NB4 (cell line): Measurements from ENCODE around the gene SYNGR3.

ENCODE experiments used
- DNase-seq: peaks from one replicate; pipeline ENCODE4 v3.0.0; 2010; ENCODE audit warnings: low read depth
- H3K4me3 ChIP-seq: one replicate; pipeline ENCODE4 v1.5.1; 2011; ENCODE audit warnings: mild to moderate bottlenecking, low read depth, low read length, moderate library complexity
- MYC ChIP-seq: IDR thresholded peaks from 2 replicates; pipeline ENCODE4 v1.6.1; 2011; ENCODE audit warnings: low read depth, low read length
- POLR2A ChIP-seq: IDR thresholded peaks from 2 replicates; pipeline ENCODE4 v1.6.1; 2011; ENCODE audit warnings: mild to moderate bottlenecking; ENCODE audit not compliant: insufficient read length; ENCODE audit errors: extremely low read depth
- TF ChIP-seq, protein P1 (sequence below): IDR thresholded peaks from one replicate; pipeline ENCODE4 v1.5.1; 2012; ENCODE audit warnings: low read depth, low read length
- TF ChIP-seq, protein P2 (sequence below): IDR thresholded peaks from 2 replicates; pipeline ENCODE4 v1.6.1; 2011; ENCODE audit warnings: low read depth, low read length

Gene SYNGR3

DNA sequence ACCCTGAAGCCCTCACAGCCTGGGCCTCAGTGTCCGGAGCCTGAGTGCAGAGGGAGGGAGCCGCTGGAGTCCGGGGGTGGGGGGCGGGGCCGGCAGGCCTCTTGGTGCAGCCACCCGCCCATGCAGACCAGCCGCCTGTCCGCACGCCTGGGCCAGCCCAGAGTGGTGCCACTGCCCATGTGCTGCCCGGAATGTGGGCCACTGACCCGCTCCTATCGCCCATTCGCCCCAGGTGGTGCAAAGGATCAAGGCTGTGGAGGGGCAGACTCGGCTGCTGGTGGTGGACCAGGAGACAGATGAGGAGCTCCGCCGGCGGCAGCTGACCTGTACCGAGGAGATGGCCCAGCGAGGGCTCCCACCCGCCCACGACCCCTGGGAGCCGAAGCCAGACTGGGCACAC lies 39.6 kb downstream of the SYNGR3 start:
- H3K4me3 ChIP-seq, result no peak overlapping the region
- TF ChIP-seq POLR2A, result no peak
- TF ChIP-seq, protein P1, sequence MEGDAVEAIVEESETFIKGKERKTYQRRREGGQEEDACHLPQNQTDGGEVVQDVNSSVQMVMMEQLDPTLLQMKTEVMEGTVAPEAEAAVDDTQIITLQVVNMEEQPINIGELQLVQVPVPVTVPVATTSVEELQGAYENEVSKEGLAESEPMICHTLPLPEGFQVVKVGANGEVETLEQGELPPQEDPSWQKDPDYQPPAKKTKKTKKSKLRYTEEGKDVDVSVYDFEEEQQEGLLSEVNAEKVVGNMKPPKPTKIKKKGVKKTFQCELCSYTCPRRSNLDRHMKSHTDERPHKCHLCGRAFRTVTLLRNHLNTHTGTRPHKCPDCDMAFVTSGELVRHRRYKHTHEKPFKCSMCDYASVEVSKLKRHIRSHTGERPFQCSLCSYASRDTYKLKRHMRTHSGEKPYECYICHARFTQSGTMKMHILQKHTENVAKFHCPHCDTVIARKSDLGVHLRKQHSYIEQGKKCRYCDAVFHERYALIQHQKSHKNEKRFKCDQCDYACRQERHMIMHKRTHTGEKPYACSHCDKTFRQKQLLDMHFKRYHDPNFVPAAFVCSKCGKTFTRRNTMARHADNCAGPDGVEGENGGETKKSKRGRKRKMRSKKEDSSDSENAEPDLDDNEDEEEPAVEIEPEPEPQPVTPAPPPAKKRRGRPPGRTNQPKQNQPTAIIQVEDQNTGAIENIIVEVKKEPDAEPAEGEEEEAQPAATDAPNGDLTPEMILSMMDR, result no peak
- no peak for TF ChIP-seq MYC
- TF ChIP-seq, protein P2, sequence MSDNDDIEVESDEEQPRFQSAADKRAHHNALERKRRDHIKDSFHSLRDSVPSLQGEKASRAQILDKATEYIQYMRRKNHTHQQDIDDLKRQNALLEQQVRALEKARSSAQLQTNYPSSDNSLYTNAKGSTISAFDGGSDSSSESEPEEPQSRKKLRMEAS, result no peak
- DNase-seq, result no peak

DNA sequence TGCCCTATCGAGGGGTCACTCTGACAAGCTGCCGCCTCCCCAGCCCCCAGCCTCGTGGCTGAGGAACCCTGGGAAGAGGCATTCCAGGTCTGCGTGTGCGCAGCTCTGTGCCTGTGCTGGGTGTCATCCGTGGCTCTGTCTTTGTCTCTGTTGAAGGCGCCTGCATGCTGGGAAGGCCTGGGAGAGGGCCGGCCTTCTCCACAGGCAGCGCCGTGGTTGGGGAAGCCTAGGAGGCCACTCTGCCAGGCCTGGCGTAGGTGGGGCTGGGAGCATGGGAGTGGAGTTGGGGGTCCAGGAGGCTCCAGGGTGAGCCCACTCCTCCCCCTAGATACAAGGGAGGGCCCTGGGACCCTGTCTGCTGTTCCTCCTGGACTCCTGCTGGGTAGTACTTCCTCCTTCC lies 40.3 kb downstream of the SYNGR3 start:
- TF ChIP-seq MYC, result no peak
- H3K4me3 ChIP-seq, result no peak overlapping the region
- DNase-seq, result no peak

DNA sequence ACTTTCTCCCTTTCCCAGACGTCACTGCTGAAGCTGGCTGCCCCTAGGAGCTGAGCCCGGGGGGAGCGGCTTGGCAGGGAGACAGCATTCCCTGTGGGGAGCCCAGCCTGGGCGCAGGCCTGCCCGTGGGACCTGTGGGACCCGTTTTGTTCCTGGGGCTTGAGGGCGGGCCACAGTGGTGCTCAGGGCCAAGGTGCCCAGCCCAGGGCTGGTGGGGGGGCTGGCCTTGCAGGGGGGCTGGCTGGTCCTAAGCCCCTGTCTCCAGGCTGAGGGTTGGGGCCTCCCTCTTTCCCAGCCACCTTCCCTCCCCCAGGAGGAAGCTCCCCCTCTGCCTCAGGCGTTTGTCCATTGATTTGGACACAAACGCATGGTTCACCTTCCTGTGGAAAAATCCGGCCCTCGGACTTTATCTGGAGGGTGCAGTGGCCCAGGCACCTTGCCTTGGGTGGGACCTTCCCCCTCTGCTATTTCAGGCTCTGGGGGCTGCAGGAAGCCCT lies 41.4 kb downstream of the SYNGR3 start:
- DNase-seq, result no peak
- no peak overlapping the region for H3K4me3 ChIP-seq
- TF ChIP-seq POLR2A (no peak), MYC (no peak)
- TF ChIP-seq, protein P1, result no peak
- TF ChIP-seq, protein P2, result no peak

DNA sequence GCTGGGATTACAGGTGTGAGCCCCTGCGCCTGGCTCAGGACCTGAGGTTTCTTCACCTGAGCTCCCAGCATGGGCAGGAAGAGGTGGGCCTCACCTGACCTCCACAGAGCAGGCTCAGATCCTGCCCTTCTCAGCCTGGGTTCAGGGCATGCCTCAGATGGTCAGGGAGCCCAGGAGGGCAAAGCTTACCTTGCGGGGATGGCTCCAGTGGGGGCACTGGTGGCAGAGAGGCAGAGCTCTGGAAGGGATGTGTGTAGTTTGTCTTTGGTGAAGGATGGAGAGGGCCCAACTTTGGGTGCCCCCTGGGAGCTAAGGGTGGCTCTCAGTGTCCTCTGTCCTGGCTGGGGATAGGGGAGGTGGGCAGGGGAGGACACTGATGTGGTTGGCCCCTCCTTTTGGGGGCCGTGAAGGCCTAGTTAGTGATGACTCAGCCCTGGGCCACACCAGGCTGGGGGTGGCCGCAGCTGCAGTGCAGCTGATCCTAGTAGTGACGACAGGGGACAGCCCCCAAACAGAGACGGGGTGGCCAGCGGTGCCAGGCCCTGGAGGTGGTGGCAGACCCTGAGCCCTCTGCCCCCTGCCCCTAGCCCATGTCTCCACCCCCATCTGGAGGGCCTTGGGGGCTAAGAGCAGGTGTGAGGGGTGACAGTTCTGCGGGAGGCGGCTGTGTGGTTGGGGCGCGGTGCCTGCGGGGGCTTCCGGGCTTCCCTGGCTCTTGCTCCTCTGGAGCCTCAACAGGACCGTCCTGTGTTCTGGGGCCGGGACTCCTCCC lies 42.7 kb downstream of the SYNGR3 start:
- H3K4me3 ChIP-seq, result peak overlapping the region; percentile 16
- no peak for TF ChIP-seq MYC
- TF ChIP-seq, protein P1, result no peak
- TF ChIP-seq, protein P2, result no peak
- TF ChIP-seq POLR2A, result no peak
- DNase-seq, result peak; percentile 65

DNA sequence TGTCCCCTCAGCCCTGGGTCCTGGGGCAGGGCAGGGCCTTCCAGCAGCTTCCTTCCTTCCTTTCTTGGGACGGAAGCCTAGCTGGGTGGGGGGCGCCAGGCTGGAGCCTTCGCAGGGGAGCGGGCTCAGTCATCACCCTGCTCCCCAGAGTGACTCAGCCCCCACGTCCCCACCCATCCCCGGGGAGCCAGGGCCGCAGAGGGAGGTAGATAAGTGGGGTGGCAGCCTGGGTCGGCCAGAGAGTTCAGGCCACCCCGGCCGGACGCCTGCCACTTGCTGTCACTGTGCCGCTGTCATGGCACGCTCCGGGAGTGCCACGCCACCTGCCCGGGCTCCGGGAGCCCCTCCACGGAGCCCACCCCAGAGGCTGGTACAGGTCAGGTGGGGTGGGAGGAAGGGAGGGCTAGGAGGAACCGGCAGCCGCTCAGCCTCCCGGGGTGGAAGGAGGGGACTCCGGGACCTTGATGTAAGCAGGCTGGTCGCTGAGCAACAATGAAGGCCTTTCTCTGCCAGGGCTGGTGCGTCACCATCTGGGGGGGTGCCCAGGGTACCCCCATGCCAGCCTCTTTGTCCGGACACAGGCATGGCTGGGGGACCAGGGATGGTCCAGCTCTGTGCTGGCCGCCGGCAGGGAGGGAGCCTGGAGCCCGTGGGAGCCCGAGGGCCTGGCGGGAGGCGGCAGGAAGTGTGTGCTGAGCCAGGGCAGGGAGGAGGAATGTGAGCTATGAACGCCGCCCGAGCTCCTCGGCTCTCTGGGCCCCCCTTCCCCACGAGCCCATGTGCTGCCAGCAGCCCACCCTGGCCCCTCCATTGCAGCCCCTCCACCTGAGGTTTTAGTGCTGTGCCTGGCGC lies 43.5 kb downstream of the SYNGR3 start:
- peak overlapping the region; percentile 59 for H3K4me3 ChIP-seq

DNA sequence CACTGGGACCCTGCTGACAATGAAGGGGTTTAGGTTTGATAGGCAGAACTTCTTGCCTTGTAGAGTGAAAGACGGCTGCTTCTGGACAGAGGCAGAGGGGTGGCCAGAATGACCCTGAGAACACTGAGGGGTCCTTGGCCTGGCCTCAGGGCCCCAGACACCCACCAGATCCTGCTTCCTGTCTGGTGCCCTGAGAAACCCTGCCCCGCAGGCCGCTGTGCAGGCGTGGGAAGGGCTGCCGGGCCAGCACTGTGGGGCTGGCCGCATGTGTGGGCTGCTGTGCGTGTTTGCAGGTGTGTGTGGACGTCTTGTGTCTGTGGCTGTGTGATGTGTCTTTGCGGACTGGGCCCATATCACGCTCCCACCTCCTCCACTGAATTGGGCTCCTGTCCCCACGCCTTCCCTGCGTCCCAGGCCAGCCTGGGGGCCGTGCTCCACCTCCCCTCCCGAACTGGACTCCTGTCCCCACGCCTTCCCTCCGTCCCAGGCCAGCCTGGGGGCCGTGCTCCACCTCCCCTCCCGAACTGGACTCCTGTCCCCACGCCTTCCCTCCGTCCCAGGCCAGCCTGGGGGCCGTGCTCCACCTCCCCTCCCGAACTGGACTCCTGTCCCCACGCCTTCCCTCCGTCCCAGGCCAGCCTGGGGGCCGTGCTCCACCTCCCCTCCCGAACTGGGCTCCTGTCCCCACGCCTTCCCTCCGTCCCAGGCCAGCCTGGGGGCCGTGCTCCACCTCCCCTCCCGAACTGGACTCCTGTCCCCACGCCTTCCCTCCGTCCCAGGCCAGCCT lies 44.3 kb downstream of the SYNGR3 start:
- peak overlapping the region; percentile 59 for H3K4me3 ChIP-seq
- DNase-seq, result peak; percentile 28

More for the DNA sequence above, 43.5 kb downstream of the SYNGR3 start:
- DNase-seq, result peak; percentile 83
- TF ChIP-seq POLR2A, result no peak
- TF ChIP-seq, protein P2, result no peak
- TF ChIP-seq, protein P1, result no peak
- no peak for TF ChIP-seq MYC
